HG03439 (cell line): ENCODE results near the gene GPSM3.
"Not testable (repeated sequence)": the region's sequence is repeated elsewhere in the genome, so short reads cannot be mapped to it uniquely, and the experiment has no call there.

ENCODE experiments used
- ATAC-seq: cut with Tn5 transposase; IDR thresholded peaks from one replicate; pipeline ENCODE4 v1.9.1; 2021; ENCODE audit warnings: mild to moderate bottlenecking, moderate library complexity; ENCODE audit not compliant: unreplicated experiment

The GPSM3 gene

DNA sequence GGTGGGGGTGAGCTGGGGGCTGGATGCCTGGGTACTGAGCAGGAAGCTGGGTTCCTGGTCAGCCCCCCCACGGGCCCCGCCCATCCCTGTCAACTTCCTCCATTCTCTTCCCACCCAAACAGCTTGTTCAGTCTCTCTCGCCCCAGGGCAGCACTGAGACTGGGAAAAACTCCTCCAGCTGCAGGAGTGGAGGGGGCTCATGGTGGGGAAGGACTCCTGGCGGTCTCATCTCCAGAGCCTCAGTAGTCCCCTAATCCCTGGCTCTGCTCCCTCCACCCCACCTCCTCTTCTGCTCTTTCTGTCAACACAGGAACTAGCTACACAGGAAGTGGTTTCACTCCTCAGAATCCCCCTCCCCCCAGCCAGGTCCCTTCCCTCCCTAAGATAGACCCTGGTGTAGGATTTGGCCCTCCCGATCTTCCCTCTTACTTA, at the start of gene GPSM3:
Gene GPSM3 (minus strand): TSS at position 36 of the 432 bp plus-strand sequence. CDS start 130 bp downstream, outside the sequence.
- ATAC-seq, result no peak

DNA sequence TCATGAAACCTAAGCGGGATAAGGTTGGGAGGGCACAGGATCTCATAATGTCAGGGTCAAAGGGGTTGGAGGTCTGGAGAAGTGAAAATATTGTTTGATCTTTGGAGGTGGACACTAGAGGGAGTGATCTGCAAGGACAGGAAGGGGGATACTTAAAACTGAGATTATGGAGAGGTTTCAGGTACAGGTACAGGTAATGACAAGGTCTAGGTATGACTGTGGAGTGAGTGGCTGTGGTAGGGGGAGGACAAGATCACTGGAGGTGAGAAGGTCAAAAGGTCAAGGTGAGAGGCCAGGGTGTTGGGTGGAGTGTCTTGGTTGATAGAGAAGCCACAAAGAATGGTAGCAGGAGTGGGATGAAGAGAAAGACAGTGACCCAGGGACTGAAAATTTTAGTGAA, 48.2 kb upstream of the GPSM3 start:
- ATAC-seq, result no peak

- ATAC-seq, result no peak
Observed at GRCh38 chr6:32239462-32239861, 47.0 kb upstream of the GPSM3 start.

- ATAC-seq, result no peak
Observed at GRCh38 chr6:32234934-32235333, 42.5 kb upstream of the GPSM3 start.

GRCh38 chr6:32226434-32226833, 34.0 kb upstream of the GPSM3 start:
- ATAC-seq, result no peak

GRCh38 chr6:32224696-32225095, 32.3 kb upstream of the GPSM3 start:
- no peak for ATAC-seq

DNA sequence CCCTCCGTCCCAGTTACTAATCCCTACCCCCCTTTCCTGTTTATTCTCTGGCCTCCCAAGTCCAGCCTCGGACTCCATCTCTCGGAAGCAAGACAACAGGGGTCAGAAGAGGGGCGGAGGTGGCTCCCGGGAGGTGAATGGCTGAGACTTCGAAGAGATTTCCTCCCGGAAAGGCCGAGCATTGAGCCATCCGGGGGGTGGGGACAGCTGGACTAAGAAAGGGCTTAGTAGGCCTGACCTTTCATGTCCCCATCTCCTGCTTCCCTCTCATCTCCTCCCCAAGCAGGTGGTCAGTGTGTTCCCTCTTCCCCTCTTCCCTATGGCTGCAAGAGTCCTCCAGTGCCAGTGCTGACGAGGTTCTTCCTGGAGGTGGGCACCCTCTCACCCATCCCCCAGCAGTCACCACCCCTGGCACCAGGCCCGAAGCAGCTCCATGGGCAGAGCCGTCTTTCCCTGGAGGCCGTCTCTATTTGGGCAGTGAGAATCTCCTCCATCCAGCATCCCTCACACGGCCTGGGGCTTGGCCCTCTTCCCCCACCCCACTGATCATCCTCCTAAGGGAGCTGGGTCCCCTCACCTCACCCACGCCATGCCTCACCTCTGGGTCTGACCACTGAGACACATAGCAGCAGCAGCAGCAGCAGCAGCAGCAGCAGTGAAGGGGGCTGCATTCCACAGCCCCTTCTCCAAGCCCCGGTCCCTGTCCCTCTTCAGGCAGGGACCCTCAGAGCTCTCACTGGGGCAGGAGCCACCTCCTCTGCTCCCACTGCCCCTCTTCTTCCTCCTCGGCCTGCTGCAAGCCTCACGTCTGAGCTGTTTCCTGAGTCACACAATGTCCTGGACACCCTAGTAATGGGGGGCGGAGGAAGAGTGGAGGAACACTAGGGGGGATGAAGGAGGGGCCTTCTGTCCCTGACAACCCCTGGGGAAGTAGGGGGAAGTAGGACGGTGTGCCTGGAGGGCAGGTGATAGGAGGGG, 31.1 kb upstream of the GPSM3 start, which contains the start of gene NOTCH4:
Gene NOTCH4 (minus strand): TSS at position 810 of the 978 bp plus-strand sequence. CDS start 139 bp downstream, at position 671.
- ATAC-seq, result no peak

DNA sequence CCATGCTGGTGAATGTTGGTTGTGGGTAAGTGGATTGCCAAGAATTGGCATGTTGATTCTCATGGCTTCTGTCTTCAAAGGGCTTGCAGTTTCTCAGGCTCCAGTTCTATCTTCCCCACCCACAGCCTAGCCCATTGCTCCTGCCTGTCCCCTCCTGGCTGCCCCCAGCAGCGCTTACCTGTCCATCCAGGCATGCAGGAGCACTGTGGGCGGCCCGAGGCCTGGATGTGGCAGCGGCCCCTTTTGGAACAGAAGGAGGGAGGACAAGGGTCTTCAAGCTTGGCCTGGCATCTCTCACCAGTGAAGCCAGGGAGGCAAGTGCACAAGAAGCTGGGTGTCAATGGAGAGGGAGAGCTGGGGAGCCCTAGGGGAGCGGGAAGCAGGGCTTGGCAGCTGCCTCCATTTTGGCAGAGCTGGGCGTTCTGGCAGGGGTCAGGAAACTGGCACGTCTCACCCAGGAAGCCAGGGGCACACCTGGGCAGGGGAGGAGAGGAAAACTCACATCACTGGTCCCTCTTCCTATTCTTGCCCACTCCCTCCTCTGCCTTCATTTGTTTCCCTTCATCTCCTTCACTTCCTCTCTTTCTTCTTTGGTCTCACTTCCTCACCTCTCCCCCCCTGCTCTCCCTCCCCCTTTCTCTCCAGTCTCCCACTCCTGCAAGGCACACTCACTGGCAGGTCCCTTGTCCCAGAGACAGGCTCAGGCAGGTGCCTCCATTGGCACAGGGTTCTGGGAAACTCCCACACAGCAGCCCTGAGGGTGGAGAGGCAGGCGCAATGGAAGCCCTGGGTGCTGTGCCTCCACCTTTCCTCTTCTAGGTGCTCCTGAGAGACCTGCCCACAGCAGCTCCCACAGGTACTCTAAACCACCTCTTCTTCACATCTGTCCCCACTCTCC, 30.1 kb upstream of the GPSM3 start:
- no peak for ATAC-seq

DNA sequence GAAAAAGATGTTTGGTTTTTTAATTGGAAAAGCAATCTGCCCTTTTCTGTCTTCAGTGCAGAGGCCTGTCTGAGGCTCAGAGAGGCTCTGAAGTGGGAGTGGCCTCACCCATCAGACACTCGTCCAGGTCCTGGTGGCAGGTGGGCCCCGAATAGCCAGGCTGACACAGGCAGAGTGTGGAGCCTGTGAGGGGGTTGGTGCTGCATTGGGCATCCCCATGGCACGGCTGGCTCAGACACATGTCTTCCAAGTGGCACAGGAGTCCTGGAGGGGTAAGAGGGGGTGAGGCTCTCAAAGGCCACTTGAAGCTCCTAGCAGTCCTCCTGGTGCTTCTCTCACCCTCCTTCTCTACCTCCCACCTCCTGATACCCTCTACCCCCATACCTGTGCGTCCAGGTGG, 27.6 kb upstream of the GPSM3 start:
- ATAC-seq, result no peak

DNA sequence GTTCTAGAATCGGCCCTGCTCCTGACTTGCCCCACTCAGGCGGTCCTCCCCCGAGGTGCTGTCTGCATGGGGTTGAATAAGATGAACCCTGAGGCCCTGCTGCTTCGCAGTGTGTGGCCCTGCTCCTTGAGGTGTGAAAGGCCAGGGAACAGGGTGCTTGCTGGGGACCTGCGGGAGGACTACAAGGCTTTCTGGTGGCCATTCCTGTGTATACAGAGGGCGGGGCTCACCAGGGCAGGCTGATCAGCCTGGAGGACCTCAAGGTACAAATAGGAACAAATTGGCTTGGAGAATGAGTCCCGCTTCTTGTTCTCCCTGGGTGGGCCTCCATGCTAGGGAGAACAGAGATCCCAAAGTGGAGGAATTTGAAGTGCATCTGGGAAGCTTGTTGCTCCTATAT, 25.7 kb upstream of the GPSM3 start:
- no peak for ATAC-seq

DNA sequence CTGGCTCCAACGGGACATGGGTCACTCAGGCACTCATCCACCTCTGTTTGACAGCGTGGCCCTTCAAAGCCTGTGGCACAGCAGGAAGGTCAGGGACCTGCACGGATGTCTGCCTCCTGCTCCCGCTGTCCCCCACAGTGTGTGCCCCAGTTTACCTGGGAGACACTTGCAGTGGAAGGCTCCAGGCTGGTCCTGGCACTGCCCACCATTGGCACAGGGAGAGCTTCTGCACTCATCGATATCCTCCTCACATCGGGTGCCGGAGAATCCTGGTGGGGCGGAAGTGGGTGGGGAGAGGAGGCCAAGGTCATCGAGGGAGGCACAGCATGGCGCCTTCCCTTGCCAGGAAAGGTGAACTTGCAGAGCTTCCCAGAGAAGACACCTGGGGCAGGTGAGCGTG, 24.6 kb upstream of the GPSM3 start:
- ATAC-seq, result no peak

DNA sequence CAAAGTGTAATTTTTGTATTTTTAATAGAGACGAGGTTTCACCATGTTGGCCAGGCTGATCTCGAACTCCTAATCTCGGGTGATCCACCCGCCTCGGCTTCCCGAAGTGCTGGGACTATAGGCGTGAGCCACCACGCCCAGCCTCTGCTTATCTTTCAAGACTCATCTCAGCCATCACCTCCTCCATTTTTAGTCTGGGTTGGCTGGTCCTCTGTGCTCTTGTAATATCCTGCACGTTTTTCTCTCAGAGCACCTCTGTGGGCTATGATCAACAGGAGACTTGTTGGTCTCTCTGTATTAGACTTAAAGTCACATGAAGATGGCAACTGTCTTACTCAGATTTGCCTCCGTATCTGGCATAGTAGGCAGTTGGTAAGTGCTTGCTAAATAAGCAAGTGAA, 23.8 kb upstream of the GPSM3 start:
- no peak for ATAC-seq

- no peak for ATAC-seq
Observed at GRCh38 chr6:32215617-32216016, 23.2 kb upstream of the GPSM3 start.

GRCh38 chr6:32214126-32214525, 21.7 kb upstream of the GPSM3 start:
- no peak for ATAC-seq

DNA sequence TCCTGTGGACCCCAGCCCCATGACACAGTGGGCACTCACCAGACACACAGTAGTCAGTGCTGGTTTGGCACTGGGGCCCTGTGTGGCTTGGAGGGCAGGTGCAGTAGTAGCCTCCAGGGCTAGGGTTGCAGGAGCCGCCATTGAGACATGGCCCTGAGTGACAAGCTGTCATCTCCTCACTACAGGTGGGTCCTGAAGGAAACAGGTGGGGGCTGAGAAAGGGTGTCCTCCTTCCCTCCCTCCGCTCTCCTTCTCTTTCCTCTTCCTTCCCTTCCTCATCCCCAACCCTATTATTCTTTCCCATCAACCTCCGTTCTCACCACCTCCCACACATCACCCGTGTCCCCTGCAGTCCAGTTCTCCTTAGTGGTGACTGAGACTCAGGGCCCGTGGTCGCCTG, 21.2 kb upstream of the GPSM3 start:
- ATAC-seq, result no peak

DNA sequence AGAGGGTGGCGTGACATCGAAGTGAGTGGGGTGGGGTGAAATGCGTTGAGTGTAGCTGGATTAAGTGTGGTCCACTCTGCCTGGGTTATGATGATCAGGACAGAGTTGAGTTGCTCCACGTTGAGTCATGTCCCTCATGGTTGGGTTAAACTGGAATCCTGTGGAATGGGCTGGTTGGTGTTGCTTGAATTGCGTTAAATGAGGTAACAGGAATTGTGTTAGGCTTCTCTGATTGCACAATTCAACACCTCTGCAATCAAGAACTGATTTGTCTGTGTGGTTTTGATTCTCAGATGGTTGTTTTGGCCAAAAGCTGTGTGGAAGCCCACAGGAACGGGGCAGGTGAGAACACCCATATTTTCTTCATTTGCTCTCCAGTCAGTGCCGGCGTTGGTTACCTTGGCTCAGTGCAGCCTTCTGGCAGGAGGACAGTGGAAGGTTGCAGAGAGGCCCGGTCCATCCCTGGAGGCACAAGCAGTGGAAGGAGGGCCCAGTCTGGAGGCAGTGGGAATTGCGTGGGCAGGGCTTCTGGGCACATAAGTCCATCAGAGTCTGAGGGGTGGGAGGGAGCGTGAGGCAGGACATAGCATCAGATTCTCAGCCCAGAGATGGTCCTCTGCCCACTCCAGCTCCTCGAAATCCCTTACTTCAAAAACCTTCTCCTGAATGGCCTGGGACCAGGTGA, 19.8 kb upstream of the GPSM3 start:
- no peak for ATAC-seq

DNA sequence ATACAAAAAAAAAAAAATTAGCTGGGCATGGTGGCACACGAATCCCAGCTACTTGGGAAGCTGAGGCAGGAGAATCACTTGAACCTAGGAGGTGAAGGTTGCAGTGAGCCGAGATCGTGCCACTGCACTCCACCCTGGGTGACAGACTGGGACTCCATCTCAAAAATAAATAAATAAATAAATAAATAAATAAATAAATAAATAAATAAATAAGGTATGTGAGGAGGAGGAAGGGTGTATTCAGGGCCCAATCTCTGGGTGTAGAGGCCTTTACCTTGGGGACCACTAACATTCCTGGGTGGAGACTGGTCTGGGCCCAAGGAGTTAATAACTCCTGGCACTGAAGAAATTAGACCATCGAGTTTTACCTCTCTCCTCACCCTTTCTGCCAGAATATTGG, 19.0 kb upstream of the GPSM3 start:
- ATAC-seq, result not testable (repeated sequence)

GRCh38 chr6:32210191-32210601, 17.8 kb upstream of the GPSM3 start:
- no peak for ATAC-seq

DNA sequence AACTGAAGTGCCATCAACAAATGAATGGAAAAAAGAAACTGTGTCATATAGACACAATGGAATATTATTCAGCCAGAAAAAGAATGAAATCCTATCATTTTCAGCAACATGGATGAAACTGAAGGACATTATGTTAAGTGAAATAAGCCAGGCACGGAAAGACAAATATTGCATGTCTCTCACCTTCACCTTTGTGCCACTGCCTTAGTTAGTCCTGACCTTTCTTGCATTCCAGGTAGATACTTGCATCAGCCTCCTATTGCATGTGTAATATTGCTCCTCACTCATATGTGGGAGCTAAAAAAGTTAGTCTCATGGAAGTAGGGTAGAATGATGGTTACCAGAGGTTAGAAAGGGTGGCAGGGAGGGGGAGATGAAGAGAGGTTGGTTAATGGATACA, 16.6 kb upstream of the GPSM3 start:
- ATAC-seq, result no peak

GRCh38 chr6:32204268-32204715, 11.8 kb upstream of the GPSM3 start:
- no peak for ATAC-seq
